Anterior cingulate cortex (tissue), 58 donors: ENCODE results near the gene PCNX1.
"Not testable (repeated sequence)": the region's sequence is repeated elsewhere in the genome, so short reads cannot be mapped to it uniquely, and the experiment has no call there.

ENCODE experiments used
- DNase-seq, 58 donors: peaks; one replicate each; lab custom pipeline; 2025; lab: John Stamatoyannopoulos, UW

Gene PCNX1

GRCh38 chr14:71004481-71004880, 97.2 kb downstream of the PCNX1 start:
- DNase-seq = no peak

GRCh38 chr14:71005076-71005475, 97.8 kb downstream of the PCNX1 start:
- DNase-seq = no peak

GRCh38 chr14:71006200-71006563, 98.9 kb downstream of the PCNX1 start:
- no peak for DNase-seq

DNA sequence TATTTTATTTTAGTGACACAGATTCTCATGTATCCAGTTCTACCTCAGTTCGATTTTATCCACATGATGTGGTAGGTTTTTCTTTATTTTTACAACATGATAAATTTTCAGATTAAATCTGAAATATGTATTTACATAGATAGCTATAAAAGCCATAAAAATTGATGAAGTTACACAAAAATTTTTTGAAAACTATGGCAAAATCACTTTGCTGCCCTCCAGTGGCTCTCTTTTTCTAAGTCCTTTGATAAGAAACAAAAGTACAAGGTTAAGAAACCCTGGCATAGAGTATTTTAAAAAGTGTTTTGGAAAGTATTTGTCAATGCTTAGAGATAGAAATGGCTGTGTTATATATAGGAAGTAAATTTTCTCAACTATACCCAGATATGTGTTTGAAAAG, 104.2 kb downstream of the PCNX1 start:
- no peak for DNase-seq

DNA sequence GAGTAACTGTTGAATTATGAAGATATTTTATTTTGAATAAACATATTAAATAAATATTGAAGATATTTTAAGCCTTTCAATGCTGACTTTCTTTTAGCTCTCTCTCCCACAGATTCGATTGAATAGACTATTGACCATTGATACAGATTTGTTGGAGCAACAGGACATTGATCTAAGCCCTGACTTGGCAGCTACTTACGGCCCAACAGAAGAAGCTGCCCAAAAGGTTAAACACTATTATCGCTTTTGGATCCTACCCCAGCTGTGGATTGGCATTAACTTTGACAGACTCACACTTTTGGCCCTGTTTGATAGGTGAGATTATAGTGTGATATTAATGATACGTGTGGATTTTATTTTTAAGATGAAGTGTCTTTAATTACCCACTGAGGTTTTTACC, 105.6 kb downstream of the PCNX1 start:
- no peak for DNase-seq

DNA sequence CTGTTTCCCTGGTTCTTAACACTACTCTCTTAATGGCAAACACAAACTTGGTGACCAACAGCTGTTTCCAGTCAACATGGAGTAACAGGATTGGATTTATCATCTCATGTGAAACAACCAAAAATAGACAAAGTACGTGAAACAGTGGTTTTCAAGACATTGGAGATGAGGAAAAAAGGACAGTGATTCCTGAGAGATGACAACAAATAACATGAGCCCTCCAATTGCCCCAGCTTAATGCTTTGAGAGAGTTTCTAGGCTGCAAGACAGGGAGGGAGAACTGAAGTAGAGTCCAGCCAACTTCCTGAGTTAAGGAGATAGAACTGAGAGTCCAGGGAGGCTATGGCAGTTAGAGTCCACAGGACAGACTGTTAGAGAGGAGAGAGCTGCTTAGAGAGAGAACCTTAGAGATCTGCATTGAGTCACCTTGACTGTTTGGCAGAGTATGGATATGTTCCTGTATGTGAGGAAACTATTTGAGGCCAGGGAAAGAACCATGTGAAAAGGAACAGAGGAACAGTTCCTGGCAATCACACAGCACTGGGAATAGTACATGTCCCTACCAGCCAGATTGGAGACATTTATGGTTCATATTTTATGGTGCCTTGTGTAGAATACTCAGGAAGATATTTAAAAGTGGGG, 106.4 kb downstream of the PCNX1 start:
- no peak for DNase-seq

DNA sequence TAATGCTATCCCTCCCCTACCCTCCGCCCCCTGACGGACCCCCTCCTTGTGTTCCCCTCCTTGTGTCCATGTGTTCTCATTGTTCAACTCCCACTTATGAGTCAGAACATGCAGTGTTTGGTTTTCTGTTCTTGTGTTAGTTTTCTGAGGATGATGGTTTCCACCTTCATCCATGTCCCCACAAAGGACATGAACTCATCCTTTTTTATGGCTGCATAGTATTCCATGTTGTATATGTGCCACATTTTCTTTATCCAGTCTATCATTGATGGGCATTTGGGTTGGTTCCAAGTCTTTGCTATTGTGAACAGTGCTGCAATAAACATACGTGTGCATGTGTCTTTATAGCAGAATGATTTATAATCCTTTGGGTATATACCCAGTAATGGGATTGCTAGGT, 112.7 kb downstream of the PCNX1 start:
- DNase-seq = not testable (repeated sequence)

- DNase-seq = no peak
Measured at GRCh38 chr14:71021347-71022011, 114.2 kb downstream of the PCNX1 start.

- DNase-seq = no peak
Measured at GRCh38 chr14:71022012-71022869, 115.0 kb downstream of the PCNX1 start.

- DNase-seq = no peak
Measured at GRCh38 chr14:71022939-71023338, 115.7 kb downstream of the PCNX1 start.

DNA sequence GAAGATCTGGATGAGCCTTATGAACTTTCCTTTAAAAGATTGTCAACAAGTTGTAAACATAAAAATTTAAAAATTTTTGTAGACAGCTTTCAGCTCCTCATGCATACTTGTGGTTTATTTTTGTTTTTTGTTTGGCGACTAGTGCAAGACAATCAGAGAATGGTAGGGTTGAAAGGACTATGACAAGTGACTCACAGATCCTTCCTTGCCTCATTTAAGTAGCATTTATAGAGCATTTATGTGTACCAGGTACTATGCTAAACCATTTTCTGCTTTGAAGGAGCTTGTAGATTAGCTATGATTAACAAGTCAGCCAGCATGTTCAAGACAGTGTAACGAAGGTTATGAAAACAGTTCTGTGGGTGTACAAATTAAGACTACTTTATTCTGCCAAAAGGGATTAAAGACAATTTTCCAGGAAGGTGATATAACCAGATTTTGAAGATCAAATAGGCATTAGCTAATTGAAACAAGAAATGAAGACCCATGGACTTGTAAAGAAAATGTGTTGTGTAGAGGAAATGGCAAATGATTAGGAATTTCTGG, 122.0 kb downstream of the PCNX1 start:
- no peak for DNase-seq

DNA sequence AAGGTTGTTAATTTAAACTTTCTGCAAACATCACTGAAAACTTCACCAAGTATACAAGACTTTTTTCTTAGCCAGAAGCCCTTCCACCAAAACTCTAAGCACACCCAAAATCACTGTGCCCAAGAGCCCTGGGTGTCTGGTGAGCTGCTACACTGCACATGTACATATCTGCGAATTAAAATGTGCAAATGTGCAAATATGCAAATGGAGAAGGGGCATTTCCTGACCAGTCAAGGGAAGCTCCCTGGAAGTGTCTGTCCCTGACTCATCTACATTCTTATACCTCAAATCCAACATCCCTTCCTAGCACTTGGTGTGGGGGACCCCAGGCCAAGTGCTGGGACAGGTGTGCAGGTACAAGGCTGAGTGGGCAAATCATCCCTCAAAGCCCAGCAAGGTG, 123.7 kb downstream of the PCNX1 start:
- no peak for DNase-seq

DNA sequence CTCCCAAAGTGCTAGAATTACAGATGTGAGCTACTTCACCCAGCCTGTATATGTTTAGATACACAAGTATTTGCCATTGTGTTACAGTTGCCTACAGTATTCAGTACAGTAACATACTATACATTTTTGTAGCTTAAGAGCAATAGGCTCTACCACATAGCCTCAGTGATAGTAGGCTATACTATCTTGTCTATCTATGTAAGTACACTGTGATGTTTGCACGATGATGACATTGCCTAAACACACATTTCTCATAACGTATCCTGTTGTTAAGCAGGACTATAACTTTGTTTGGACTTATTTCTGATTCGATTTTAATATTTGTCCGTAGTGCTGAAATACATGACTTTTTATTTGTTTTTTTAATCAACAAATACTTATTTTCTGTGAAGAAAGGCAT, 129.2 kb downstream of the PCNX1 start:
- no peak for DNase-seq

DNA sequence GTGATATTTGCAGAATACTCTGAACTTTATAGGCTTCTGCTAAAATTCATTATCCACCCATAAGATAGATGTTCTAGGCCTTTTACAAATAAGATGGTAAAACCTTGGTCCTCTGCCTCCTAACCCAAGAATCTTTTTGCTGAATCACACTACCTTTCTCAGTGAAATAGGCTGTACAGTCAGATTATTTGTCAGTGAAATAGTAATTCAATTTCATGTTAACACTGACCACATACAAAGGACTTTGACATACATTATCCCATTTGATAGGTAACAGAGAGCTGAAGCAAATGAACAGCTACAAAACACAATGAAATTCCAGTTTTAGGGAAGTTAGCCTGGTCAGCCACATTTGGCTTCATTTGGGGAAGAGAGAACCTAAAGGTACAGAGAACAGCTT, 141.1 kb downstream of the PCNX1 start:
- no peak for DNase-seq

- no peak for DNase-seq
Measured at GRCh38 chr14:71049435-71050133, 142.3 kb downstream of the PCNX1 start.

GRCh38 chr14:71050227-71050823, 143.1 kb downstream of the PCNX1 start:
- DNase-seq = no peak

GRCh38 chr14:71054706-71055105, 147.4 kb downstream of the PCNX1 start:
- no peak for DNase-seq

GRCh38 chr14:71056168-71056567, 148.9 kb downstream of the PCNX1 start:
- DNase-seq = no peak

GRCh38 chr14:71060274-71060673, 153.0 kb downstream of the PCNX1 start:
- DNase-seq = no peak

GRCh38 chr14:71060825-71061455, 153.7 kb downstream of the PCNX1 start:
- no peak for DNase-seq
